CD4-positive, alpha-beta T cell treated with Interleukin-10 for 1 hour (primary cell): ENCODE results near the gene DSG4.

Experiments used
- DNase-seq: peaks from one replicate; pipeline ENCODE4 v3.0.0-alpha.2; 2020

DSG4 gene

DNA sequence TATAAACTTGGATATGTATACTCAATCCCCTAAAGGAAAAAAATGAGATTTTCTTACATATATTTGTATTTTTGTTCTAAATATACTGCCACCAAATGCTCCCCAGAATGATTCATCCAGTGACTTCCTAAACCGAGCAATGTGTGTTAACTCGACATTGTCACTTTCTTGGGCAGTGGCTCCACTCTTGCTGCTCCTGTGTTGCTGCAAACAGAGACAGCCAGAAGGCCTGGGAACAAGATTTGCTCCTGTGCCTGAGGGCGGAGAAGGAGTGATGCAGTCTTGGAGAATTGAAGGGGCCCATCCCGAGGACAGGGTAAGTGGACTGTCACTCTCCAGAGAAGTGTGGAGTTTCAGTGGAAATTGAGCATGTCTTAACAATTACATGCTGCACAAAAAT is 32.7 kb downstream of the DSG4 start:
- no peak for DNase-seq

DNA sequence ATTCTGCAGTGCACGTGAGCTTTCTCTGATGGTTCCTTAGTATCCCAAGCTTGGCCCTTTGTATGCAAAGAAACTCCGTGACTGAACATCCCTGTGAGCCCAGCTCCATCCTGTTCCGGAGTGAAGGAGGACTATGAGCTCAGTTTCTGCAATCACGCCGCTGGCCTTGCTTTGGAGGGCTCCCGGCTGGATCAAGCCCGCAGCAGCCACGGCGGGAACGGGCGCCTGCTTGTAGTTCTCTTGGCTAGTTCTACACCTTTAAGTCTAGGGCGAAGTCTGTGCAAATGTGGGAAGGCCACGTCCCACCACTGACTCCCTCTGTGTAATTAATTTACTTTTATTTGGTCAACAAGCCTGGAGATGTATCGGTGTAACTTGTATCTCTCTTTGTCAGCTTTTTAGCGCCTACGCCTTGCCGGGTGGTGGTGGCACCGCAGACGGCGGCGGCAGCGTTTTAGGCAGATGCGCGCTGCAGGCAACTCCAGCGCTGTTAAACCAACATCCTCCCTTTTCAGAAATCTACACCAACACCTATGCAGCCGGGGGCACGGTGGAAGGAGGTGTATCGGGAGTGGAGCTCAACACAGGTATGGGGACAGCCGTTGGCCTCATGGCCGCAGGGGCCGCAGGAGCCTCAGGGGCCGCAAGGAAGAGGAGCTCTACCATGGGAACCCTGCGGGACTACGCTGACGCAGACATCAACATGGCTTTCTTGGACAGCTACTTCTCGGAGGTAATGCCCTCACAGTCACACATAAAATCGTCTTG is 34.3 kb downstream of the DSG4 start:
- no peak for DNase-seq

DNA sequence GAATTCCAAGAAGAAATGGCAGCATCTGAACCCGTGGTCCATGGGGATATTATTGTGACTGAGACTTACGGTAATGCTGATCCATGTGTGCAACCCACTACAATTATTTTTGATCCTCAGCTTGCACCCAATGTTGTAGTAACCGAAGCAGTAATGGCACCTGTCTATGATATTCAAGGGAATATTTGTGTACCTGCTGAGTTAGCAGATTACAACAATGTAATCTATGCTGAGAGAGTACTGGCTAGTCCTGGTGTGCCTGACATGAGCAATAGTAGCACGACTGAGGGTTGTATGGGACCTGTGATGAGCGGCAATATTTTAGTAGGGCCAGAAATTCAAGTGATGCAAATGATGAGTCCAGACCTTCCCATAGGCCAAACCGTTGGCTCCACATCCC is 36.6 kb downstream of the DSG4 start:
- no peak for DNase-seq

GRCh38 chr18:31417850-31418249 is 41.3 kb downstream of the DSG4 start:
- no peak for DNase-seq

- DNase-seq: no peak
Observed at GRCh38 chr18:31419457-31419932, 42.9 kb downstream of the DSG4 start.

DNA sequence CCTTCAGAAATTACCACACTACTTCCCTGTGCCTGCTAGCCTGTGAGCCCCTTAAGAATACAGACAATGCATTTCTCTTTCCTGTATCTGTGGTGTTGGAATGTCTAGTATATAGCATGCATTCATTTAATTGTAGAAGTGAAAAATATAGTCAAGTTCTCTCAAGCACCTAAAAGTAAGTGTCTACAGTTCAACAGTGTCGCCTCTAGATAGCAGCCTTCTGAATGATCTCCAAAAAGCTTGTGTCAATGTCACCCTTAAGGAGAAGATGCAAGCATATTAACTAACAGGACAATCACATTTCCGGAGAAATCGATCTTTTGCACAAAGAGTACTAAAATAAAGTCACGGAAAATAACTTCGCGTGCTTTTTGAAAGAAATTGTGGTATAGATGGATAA is 43.5 kb downstream of the DSG4 start:
- no peak for DNase-seq

DNA sequence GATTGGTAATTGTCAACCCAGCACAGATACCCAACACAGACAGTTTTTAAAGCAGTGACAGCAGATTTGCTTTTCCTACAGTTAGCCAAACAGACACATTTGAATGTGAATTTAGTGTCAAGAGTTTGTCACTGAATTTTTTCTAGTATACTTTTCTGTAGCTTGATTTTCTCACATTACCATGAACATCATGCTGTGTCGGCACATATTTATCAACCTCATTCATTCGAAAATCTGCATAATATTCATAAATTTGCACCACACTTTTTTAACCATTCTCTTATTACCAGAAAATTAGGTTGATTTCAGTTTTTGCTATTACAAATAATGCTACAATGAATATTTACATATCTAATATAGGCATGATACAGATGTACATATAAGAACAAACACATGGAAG is 43.9 kb downstream of the DSG4 start:
- DNase-seq: no peak

GRCh38 chr18:31424383-31424988 is 47.9 kb downstream of the DSG4 start:
- no peak for DNase-seq

DNA sequence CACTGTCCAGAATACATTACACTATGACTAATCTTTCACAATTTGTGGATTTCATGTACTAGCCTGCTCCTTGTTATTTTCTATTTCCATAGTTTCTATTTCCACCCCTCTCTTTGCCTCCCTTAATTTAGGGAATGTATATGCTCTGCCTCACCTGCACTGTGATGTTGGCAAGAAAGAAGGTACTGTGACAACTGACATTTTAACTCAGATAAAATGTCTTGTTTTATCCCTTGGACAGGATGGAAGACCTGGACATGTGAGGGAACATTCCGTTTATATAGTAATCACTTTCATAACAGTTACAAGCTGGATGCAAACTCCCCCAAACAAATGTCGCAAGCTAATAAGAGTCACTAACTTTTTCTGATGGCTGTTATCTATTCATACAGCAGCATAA is 49.4 kb downstream of the DSG4 start:
- DNase-seq: no peak

- no peak for DNase-seq
Observed at GRCh38 chr18:31426871-31427406, 50.4 kb downstream of the DSG4 start.

GRCh38 chr18:31428211-31428610 is 51.6 kb downstream of the DSG4 start:
- no peak for DNase-seq

GRCh38 chr18:31429623-31430022 is 53.0 kb downstream of the DSG4 start:
- no peak for DNase-seq

DNA sequence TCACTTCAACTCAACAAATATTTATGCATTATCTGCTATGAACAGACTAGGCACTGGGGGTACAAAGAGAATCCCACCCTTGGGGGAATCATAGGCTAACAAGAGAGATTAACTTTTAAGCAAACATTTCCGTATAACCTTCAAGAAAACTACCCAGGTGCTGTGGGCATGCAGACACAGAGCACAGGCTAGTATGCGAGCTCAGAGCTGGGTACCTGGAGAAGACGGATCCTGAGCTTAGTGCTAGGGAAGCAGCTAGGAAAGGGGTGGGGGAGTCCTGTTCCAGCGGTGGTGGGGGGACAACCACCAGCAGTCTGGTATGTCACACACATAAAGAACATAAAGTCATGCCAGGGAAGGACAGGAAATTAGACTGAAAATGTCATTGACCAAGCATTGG is 53.5 kb downstream of the DSG4 start:
- no peak for DNase-seq

- no peak for DNase-seq
Observed at GRCh38 chr18:31430554-31430953, 54.0 kb downstream of the DSG4 start.

- no peak for DNase-seq
Observed at GRCh38 chr18:31432316-31432715, 55.7 kb downstream of the DSG4 start.

DNA sequence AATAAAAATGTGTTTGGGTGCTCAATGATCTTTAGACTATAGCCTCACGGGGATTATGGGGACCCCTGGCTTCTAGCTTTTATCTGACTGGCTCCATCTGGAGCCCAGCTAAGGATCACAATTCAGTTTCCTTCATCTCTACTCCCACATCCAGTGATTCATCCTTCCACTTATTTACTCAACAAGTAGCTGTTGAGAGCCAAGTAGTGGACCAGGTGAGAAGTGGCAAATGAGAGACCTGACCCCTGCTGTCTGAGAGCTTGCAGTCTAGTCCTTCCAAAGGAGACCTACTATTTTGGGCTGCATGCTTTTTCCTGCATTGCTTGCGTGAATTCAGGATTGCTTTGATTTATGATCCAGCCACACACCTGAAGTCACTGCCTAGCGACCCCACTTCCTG is 60.2 kb downstream of the DSG4 start:
- no peak for DNase-seq

DNA sequence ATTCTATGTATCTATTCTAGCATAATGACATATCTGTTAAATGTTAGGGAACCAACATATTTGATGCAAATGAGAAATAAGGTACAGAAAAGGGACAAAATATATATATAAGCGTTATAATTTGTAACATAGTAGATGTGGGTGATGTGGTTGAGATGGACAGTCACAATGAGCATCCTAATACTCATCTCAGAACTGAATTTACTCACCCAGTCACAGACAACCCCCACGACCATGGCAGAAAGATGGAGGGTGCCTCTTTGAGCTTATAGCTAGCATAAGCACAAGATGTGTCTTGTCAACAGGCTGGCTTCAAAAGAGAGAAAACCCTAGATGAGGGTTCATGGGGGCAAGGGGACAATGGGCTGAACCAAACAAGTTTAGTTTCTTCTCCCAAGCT is 61.8 kb downstream of the DSG4 start:
- no peak for DNase-seq

DNA sequence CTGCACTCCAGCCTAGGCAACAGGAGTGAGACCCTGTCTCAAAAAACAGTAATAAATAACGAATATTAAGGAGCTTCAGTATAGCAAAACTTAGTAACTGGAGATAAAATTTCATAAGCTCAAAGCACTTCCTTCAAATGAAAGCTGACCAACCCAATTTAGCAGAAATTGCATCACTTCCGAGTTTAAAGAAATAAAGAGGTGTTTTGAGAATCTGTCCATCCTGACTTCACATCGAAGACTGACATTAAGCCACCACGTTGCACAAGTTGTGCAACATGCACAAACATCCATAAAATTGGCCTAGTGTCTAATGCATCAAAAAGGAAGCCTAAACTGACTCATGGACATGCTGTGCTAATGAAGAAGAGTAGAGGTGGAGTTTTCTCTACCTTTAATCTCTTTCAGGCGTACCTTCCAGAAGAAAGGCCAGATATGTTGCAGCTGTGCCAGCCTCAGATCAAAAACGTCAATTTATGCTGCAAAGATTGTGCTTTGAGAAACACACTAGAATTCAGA is 63.3 kb downstream of the DSG4 start:
- no peak for DNase-seq

- DNase-seq: no peak
Observed at GRCh38 chr18:31440787-31441186, 64.2 kb downstream of the DSG4 start.

- no peak for DNase-seq
Observed at GRCh38 chr18:31441493-31441892, 64.9 kb downstream of the DSG4 start.

GRCh38 chr18:31444142-31444541 is 67.6 kb downstream of the DSG4 start:
- DNase-seq: no peak

DNA sequence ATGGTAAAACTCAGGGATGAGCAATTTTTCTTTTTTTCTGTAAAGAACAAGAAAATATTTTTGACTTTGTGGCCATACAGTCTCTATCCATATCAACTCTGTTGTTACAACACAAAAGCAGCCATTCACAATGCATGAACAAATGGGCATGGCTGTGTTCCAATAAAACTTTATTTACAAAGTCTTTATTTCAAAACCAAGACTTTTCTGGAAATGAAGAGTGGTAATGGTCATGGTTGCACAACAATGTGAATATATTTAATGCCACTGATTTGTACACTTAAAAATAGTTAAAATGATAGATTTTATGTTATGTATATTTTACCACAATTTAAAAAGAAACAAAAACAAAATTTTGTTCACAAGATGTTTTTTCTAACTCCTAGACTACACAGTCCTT is 69.3 kb downstream of the DSG4 start:
- DNase-seq: no peak

DNA sequence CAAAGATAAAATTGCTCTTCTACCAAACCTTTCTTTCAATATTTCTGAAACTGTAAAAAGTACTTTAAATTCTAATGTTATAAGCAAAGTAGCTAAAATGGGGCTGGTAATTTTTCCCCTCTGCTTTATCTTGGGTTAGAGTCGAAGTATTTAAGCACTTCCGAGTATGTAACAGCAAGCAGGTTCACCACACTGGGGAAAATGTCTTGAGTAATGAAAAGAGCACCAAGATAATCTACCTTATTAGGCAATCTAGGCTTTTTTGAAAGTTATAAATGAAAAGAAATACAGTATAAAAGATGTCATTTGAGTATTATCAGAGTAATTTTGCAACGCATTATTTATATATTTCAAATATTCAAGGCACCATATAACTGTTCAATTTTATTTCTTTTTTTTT is 70.3 kb downstream of the DSG4 start:
- DNase-seq: no peak

DNA sequence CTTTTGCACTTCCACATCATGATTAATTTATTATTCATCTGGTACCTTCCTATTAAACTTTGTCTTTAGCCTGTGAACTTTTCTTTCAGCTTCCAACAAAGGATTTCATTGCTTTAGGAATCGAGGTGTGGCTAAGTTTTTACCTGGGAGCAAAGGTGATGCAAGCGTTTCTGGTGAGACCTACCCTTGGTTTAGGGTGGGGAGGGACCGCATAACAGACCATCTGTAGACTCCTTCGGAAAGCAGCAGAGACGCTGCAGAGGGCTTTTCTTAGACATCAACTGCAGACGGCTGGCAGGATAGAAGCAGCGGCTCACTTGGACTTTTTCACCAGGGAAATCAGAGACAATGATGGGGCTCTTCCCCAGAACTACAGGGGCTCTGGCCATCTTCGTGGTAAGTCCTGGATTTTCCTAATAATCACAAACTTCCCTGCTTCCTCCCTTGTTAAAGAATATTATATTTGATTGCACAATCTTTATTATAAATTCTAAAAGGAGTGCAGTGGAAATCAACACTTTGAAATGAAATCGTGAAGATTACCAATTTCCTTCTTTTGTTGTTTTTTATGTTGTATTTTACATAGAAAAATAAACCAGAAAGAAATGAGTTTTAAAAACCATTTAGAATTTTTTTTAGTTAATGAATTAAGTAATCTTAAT is 71.1 kb downstream of the DSG4 start, which contains the start of gene DSG3:
DSG3 (plus strand) TSS at position 212 of the 662 bp plus-strand sequence; CDS start at position 349, 137 bp downstream.
- no peak for DNase-seq
